Astrocyte of the spinal cord (primary cell): ENCODE results near the gene COL4A1.

Experiments
- DNase-seq: peaks from one replicate; pipeline ENCODE4 v3.0.0; 2011; ENCODE audit warnings: low read depth, low spot score
- H3K4me3 ChIP-seq: 2 replicates; pipeline ENCODE4 v1.5.1; 2011; ENCODE audit warnings: low read depth, mild to moderate bottlenecking, low read length, moderate library complexity
- CTCF ChIP-seq: IDR thresholded peaks from 2 replicates; pipeline ENCODE4 v1.5.1; 2012; ENCODE audit warnings: low read depth, mild to moderate bottlenecking, low read length, inconsistent platforms
- in situ Hi-C: cut with HindIII; loops from 2 replicates; pipeline ENCODE4 v1.10.0; 2017; ENCODE audit warnings: low sequenced_read_pairs

COL4A1 gene

GRCh38 chr13:110264685-110265275 lies 42.2 kb downstream of the COL4A1 start:
- no peak for DNase-seq
- in situ Hi-C loops = no loop called here
- TF ChIP-seq CTCF = no peak
- no peak overlapping the region for H3K4me3 ChIP-seq

DNA sequence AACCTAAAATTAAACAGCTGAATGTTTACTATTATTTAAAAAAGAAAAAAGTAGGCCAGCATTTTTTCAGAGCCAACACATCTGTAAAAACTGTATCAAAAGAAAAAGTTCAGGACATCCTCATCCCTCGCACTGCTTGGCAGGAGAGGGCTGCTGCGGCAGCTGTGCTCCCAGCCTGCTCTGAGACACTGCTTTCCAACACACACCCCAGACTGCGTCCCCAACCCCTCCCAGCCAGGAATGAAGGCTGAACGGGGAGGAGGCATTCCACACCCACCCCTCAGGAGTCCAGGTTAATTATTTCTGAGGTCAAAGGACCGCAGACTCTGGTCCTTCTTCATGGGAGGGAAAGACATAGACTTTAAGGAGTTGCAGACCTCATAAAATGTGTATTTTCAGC lies 43.1 kb downstream of the COL4A1 start:
- H3K4me3 ChIP-seq = no peak overlapping the region
- DNase-seq = no peak
- in situ Hi-C loops = no loop called here
- TF ChIP-seq CTCF = no peak

DNA sequence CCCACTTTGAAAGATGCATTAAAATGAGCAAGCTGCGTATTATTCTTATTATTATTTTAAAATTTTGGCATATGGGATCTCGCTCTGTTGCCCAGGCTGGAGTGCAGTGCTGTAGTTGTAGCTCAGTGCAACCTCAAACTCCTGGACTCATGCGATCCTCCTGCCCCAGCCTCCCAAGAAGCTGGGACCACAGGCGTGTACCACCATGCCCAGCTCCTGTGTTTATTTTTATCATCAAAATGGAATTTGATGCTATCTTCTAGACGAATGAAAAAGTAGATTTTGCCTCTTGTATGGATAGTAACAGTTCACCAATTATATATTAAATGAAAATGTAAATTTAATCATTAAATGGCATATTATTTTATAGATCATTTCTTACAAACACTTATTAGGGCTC lies 43.6 kb downstream of the COL4A1 start:
- no peak overlapping the region for H3K4me3 ChIP-seq
- no peak for TF ChIP-seq CTCF
- in situ Hi-C loops = no loop called here
- DNase-seq = no peak

DNA sequence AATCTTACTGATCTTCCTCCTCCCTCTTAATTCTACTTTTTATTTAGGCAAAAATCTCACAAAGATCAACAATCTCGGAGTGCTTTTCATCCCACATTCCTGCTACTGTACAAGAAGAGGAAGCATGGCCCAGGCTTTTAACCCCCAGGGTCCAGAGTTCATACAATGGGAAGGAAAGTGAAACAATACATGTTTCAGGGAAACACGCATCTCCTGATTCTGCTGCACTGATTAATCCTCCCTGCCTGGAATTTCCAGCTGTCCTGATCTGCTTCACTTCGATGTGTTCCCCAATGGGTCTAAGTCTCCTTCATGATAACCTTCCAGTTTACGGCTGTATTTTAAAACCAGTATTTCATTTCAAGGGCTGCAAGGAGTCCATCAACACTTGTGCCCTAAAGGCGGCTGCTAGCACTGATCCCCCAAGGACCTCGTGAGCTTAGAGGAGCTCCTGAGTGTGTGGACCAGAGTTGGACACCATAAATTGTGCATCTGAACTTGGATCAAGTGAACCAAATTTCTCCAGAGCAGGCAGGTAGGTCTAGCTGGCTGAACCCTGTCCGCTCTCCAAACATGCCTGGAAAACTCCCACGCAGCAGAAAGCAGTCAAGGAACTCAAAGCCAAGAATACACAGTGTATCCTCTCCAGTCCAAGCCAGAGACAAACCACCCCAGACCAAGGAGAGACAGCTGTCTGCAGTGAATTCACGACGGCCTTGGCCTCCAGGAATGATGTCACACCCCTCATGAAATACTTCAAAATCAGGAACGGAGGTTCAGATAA lies 44.3 kb downstream of the COL4A1 start:
- no peak overlapping the region for H3K4me3 ChIP-seq
- in situ Hi-C loops = no loop called here
- TF ChIP-seq CTCF = no peak
- no peak for DNase-seq

DNA sequence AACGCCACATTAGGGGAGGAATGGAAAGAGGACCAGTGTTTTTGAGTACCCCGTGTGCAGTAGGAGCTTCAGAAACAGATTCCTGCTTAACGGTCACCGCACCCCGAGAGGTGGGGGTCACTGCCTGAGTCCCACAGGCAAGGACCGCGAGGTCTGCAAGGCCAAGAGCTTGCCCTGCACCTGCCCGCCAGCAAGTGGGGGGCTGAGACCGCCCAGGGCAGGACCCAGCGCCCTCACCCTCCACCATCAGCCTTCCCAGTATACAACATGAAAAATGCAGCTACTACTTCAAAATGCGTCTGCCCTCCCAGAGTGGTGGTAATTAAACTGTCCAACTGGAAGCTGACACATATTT lies 44.9 kb downstream of the COL4A1 start:
- TF ChIP-seq CTCF = no peak
- in situ Hi-C loops = no loop called here
- no peak for DNase-seq
- H3K4me3 ChIP-seq = no peak overlapping the region

- DNase-seq = no peak
- no peak overlapping the region for H3K4me3 ChIP-seq
- TF ChIP-seq CTCF = no peak
- in situ Hi-C loops = no loop called here
Observed at GRCh38 chr13:110261166-110262081, 45.5 kb downstream of the COL4A1 start.
